Islet of Langerhans (tissue), 1 donor: ENCODE results near the gene ZFHX3.

ENCODE experiments used
- FAIRE-seq: peaks from one replicate; lab custom pipeline; 2011; peaks lifted over from hg19 to GRCh38; lab: Jason Lieb, UNC

Gene ZFHX3

GRCh38 chr16:72787514-72788268 lies 260.2 kb downstream of the ZFHX3 start:
- FAIRE-seq, result no peak

DNA sequence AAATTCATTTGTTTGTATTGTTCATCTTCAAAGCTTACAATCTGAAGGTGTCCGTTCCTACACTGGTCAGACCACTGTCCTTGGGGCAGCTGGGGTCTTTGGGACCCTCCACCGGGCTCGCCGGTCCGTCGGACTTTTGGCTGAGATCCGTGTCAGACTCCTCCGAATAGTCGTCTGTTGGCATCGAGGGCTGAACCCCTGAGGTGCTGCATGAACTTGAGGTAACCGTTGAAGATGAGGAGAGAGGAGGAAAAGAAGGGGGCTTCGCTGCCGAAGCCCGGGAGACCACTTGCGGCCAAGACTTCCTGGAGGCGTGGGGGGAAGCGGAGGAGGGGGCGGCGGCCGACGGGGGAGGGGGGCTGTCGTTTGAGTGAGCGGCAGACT lies 260.8 kb downstream of the ZFHX3 start:
- no peak for FAIRE-seq

DNA sequence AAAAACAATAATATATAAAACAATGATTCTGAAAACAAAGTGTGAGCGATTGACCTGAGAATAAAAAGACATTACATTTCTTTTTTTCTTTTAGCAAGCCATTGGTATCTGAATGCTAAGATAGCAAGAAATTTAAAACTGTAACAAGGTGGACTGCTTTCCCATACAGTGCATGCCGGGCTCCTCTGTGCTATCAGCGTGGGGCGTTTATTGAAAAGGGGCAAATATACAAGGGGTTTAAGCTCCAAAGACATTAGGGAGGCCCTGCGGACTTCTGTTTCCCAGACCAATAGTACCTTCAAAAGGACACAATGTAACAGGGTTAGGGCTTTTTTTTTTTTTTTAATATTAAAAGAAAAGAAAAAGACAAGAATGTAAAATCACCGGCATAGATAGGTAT lies 261.3 kb downstream of the ZFHX3 start:
- no peak for FAIRE-seq

DNA sequence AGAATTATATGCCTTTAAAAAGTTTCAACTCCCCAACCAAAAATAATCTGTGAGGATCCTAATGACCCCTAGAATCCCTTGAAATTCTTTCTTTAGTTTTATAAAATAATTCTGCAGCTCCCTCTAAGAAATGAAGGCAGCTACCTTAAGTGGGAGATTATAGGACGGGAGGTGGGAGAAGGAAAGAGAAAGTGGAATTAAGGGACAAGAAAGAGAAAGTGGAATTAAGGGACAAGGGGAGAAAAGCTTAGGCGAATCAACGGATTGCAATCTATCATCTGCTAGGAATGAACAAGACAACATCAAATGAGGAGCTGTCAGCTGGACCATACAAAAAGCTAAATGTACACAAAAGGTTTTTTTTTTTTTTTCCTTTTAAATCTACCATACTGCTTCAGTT lies 262.0 kb downstream of the ZFHX3 start:
- FAIRE-seq, result no peak

DNA sequence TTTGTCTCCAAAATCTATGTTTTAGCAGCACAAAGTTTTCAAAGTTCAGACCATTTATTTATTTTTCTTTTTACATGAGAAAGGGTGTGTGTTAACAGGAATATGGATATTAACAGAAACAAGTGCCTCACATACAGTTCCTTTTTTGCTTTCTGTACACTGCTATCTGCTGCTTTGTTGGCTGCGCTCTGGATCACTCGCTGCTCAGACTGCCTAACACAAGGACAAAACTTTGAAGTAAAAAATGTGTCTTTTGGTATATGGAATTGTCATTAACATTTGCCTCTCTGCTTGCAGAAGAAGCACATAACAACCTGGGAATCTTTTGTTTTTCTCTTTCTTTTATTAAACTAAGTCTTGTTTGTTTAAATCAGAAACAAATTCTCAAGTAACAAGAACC lies 262.8 kb downstream of the ZFHX3 start:
- no peak for FAIRE-seq

DNA sequence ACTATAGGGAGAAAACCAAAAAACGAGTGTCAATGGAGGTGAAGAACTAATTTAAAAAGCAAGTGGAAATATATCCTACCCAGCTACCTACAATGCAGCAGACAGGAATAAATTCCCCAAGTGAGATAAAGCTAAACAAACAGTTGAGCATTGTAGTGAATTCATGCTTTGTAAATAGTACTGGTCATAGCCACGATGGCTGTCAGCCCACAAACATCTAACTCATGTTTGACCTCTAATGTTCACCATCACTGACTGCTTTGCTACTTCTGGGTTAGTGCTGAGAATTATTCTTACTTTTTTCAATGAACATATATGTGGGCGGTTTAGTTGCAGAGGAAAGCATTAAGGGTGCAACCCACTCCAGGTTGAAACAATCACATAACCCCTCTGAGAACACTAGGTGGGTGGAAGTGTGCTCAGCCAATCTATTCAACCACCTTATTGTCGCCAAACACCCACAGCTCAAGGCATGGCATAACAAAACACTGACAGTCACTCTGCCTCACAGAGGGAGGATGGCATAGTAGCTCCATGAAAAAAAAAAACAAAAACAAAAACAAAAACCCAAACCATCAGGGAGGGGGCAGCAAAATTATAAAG lies 264.1 kb downstream of the ZFHX3 start:
- no peak for FAIRE-seq

GRCh38 chr16:72769876-72770275 lies 278.1 kb downstream of the ZFHX3 start:
- no peak for FAIRE-seq

DNA sequence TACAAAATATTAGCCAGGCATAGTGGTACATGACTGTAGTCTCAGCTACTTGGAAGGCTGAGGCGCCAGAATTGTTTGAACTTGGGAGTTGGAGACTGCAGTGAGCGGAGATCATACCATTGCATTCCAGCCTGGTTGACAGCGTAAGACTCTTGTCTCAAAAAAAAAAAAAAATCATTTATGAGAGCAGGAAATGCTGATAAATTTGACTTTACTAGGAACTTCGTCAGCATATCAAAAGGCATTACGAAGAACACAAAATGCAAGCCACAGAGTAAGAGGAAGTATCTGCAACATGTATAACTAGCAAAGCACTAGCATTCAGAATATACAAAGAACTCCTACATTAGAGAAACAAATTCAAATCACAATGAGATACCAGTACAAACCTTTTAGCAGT lies 279.3 kb downstream of the ZFHX3 start:
- no peak for FAIRE-seq

DNA sequence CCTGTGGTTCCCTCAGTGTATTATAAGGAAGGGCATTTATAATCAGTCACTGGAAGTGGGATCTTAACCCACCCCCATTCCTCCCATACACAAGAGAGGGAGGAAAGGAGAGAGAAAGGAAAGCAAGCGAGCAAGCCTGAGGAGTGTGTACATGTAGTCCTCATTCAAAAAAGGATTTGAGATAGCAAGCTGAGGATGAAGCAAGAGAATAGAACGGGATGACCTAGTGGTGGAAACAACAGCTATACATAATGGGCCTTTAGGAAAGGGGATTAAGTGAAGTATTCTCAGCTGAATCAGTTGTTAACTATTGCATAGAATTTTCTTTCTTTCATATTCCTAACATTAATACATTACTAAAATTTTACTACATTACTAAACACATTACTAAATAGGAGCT lies 281.4 kb downstream of the ZFHX3 start:
- no peak for FAIRE-seq

- FAIRE-seq, result no peak
Observed at GRCh38 chr16:72764015-72764654, 283.8 kb downstream of the ZFHX3 start.

DNA sequence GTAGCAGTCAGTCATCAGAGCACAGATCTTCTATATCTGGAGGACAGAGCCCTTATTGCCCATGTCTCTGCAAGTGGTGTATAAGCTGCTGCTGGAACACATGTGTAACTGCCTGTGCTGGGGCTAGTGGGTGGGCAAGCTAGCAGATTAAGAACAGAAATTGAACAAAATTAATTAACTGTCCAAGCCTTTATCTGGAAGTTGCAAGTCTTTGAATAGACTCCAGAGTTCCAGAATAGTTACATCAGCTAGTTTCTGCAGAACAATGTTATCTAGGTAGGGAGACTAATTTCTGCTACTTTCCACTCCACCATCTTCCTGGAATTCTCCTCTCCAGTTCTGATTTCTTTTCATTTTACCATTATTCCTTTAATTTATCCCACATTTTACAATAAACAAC lies 287.3 kb downstream of the ZFHX3 start:
- FAIRE-seq, result no peak

GRCh38 chr16:72753881-72754280 lies 294.0 kb downstream of the ZFHX3 start:
- no peak for FAIRE-seq

GRCh38 chr16:72752004-72752695 lies 295.8 kb downstream of the ZFHX3 start:
- FAIRE-seq, result no peak

DNA sequence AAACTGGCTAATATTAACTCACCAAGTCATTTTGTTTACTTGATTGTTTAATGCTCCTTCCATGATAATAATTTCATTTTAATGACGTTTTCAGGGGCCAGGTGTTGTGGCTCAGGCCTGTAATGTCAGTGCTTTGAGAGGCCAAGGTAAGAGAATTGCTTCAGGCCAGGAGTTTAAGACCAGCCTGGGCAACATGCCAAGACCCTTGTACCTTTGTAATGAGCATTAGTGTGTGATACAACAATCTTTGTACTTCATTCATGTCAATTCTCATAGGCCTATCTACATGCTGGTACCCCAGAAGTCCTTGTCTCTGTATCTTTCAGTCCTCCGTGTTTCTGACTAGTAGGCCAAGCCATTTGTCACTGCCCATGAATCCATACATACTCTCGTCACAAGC lies 296.9 kb downstream of the ZFHX3 start:
- no peak for FAIRE-seq

DNA sequence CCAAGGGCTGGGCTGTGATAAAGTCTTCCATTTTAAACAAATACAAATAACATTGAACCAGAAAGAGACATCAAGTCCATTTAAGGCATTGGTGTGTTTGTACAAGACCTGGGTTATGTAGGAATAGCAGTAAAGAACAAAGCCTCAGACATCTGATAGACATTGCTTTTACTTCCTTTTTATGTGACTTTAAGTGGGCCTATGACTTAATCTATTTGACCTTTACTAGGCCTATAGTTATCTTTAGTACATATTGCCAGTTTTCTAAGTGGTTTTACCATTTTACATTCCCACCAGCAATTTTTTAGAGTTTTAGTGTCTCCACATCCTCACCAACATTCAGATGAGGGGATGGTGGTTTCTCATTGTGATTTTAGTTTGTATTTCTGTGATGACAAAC lies 298.8 kb downstream of the ZFHX3 start:
- no peak for FAIRE-seq

- no peak for FAIRE-seq
Observed at GRCh38 chr16:72744076-72744793, 303.7 kb downstream of the ZFHX3 start.

DNA sequence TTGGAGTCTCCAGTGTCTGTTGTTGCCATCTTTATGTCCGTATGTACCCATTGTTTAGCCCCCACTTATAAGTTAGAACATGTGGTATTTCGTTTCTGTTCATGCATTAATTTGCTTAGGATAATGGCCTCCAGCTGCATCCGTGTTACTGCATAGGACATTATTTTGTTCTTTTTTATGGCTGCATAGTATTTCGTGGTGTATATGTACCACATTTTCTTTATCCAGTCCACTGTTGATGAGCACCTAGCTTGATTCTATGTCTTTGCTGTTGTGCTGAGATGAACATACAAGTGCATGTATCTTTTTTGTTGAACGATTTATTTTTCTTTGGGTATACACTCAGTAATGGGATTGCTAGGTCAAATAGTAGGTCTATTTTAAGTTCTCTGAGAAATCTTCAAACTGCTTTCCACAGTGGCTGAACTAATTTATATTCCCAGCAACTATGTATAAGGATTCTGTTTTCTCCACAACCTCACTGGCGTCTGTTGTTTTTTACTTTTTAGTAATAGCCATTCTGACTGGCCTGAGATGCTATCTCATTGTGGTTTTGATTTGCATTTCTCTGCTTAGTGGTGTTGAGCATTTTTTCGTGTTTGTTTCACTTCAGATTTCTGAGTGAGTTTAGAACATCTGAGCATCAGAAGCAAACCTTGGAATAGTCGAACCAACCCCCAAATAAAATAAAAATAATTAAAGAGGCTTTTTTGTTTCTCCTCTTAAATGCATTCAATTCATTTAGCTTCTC lies 304.7 kb downstream of the ZFHX3 start:
- no peak for FAIRE-seq

DNA sequence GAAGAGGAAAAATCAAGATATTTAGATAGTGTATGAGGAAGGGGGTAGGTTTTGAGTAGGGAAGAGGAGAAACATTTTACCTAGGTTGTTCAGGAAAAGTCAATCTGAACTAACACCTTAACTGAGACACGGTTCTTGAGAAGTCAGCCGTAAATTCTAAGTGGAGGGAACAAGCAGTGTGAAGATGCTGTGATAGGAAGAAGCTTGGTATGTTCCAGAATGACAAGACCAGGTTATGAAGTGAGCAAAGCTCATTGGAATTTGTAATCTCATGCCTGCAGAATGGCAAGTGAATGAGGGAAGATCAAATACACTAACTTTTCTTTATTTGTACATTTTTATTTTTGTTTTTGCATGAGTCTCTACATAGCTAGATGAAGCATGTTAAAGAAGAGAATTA lies 307.6 kb downstream of the ZFHX3 start:
- FAIRE-seq, result no peak

DNA sequence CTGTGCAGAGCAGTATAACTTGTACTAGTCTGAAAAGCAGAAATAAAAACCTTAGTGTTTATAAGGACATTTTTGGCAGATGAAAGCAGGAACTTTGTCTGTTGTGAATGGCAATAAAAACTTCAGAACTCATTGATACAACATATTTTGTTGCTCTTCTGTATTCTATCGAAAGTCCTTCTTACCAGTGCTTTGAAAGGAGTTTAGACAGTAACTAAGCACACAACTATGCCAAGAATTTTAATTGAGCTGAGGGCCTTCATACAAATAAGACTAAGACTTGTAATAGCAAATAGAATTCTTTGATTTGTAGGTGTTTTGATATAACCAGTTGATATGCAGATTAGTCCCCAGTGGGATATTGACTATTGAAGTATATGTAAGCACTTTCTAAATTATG lies 308.4 kb downstream of the ZFHX3 start:
- FAIRE-seq, result no peak

DNA sequence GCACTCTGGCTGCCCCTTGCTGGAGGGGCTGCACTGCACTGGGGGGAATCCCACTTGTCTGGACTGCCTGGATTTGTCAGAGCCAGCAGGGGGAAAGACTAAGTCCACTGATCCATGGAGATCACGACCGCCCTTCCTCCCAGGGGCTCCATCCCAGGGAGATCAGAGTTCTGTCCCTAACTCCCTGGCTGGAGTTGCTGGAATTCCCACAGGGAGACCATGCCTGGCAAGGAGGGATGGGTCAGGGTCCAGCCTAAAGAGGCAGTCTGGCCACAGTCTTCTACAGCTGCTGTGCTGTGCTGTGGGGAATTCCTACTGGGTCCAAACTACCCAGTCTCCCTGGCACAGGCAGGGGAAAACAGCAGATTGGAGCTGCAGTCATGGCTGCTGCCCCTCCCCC lies 311.9 kb downstream of the ZFHX3 start:
- FAIRE-seq, result no peak
